Measurements from ENCODE around the gene MAPK14. TPM values are rescaled to one million over a fixed set of nuclear protein-coding genes. Genes with fewer than 3 reads are reported as not detected.
A peak's percentile ranks its signal among the peaks of the same experiment; 100 is the strongest.

The MAPK14 gene
- total and polyA plus RNA-seq, 9 of the 15 experiments (the other 6 are each of a cell fraction or from before 2014, with no cell fraction given) = 8.8 to 62.7 (median 35.5) TPM

- TF ChIP-seq CTBP1 (IDR thresholded peaks at IDR 0.05; ENCODE audit: borderline replicate concordance) (peak; percentile 93), ATF7 (IDR thresholded peaks at IDR 0.05) (peak; percentile 96), CCAR2 (IDR thresholded peaks at IDR 0.05; ENCODE audit: low read depth, low read length) (no peak), RNF2 (IDR thresholded peaks at IDR 0.05) (peak; percentile 90), MCM5 (IDR thresholded peaks at IDR 0.05; ENCODE audit: low read depth) (no peak), FOXA3 (CRISPR knock-in tag; conservative IDR thresholded peaks at IDR 0.05 in 1 of 2, IDR thresholded peaks at IDR 0.05 in 1 of 2) (peak in 1 of 2 experiments; percentile 79; a peak in 1 of 4 replicates), ELF2 (CRISPR knock-in tag; IDR thresholded peaks at IDR 0.05) (0 out of 2 replicates have a peak, but pooled peaks have one; percentile 48), USF1 (CRISPR knock-in tag; IDR thresholded peaks at IDR 0.05) (peak; percentile 48), FOXK1 (CRISPR knock-in tag; IDR thresholded peaks at IDR 0.05; ENCODE audit: borderline replicate concordance) (no peak), NCOA4 (IDR thresholded peaks at IDR 0.05; ENCODE audit: partially characterized antibody) (no peak), ZFX (CRISPR knock-in tag; IDR thresholded peaks at IDR 0.05) (no peak), NR4A1 (CRISPR knock-in tag; IDR thresholded peaks at IDR 0.05) (no peak), NR4A1 (tag; IDR thresholded peaks at IDR 0.05) (peak; percentile 62; the same call in 1 of the 2 replicates), MBD2 (IDR thresholded peaks at IDR 0.05; ENCODE audit: borderline replicate concordance, low read depth) (no peak; the same call in 1 of the 2 replicates), SRSF3 (IDR thresholded peaks at IDR 0.05; ENCODE audit: insufficient read depth, low read length) (no peak), ZNF146 (CRISPR knock-in tag; IDR thresholded peaks at IDR 0.05; ENCODE audit: unreplicated experiment) (no peak), FOXJ2 (tag; IDR thresholded peaks at IDR 0.05) (no peak; the same call in 1 of the 2 replicates), TAF1 (IDR thresholded peaks at IDR 0.05; ENCODE audit: control insufficient read depth, extremely low read depth, insufficient read depth, low read length, severe bottlenecking) (peak; percentile 52), ZBTB17 (CRISPR knock-in tag; IDR thresholded peaks at IDR 0.05) (0 out of 2 replicates have a peak, but pooled peaks have one; percentile 38), NFYB (IDR thresholded peaks at IDR 0.05; ENCODE audit: extremely low read depth, insufficient read length) (peak; percentile 39)
- TF ChIP-seq, protein P1, sequence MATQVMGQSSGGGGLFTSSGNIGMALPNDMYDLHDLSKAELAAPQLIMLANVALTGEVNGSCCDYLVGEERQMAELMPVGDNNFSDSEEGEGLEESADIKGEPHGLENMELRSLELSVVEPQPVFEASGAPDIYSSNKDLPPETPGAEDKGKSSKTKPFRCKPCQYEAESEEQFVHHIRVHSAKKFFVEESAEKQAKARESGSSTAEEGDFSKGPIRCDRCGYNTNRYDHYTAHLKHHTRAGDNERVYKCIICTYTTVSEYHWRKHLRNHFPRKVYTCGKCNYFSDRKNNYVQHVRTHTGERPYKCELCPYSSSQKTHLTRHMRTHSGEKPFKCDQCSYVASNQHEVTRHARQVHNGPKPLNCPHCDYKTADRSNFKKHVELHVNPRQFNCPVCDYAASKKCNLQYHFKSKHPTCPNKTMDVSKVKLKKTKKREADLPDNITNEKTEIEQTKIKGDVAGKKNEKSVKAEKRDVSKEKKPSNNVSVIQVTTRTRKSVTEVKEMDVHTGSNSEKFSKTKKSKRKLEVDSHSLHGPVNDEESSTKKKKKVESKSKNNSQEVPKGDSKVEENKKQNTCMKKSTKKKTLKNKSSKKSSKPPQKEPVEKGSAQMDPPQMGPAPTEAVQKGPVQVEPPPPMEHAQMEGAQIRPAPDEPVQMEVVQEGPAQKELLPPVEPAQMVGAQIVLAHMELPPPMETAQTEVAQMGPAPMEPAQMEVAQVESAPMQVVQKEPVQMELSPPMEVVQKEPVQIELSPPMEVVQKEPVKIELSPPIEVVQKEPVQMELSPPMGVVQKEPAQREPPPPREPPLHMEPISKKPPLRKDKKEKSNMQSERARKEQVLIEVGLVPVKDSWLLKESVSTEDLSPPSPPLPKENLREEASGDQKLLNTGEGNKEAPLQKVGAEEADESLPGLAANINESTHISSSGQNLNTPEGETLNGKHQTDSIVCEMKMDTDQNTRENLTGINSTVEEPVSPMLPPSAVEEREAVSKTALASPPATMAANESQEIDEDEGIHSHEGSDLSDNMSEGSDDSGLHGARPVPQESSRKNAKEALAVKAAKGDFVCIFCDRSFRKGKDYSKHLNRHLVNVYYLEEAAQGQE (IDR thresholded peaks at IDR 0.05; ENCODE audit: borderline replicate concordance) = peak; percentile 28; the same call in 1 of the 2 replicates
- TF ChIP-seq, protein P1 (CRISPR knock-in tag; IDR thresholded peaks at IDR 0.05; ENCODE audit: low read depth) = no peak
These were observed 91.0 kb downstream of the MAPK14 start (continued) for GRCh38 chr6:36118550-36119107.
